ENCODE data around the gene TMIGD2.
A peak's percentile ranks its signal among the peaks of the same experiment; 100 is the strongest.
"Not testable (repeated sequence)": the region's sequence is repeated elsewhere in the genome, so short reads cannot be mapped to it uniquely, and the experiment has no call there.

TMIGD2 gene

DNA sequence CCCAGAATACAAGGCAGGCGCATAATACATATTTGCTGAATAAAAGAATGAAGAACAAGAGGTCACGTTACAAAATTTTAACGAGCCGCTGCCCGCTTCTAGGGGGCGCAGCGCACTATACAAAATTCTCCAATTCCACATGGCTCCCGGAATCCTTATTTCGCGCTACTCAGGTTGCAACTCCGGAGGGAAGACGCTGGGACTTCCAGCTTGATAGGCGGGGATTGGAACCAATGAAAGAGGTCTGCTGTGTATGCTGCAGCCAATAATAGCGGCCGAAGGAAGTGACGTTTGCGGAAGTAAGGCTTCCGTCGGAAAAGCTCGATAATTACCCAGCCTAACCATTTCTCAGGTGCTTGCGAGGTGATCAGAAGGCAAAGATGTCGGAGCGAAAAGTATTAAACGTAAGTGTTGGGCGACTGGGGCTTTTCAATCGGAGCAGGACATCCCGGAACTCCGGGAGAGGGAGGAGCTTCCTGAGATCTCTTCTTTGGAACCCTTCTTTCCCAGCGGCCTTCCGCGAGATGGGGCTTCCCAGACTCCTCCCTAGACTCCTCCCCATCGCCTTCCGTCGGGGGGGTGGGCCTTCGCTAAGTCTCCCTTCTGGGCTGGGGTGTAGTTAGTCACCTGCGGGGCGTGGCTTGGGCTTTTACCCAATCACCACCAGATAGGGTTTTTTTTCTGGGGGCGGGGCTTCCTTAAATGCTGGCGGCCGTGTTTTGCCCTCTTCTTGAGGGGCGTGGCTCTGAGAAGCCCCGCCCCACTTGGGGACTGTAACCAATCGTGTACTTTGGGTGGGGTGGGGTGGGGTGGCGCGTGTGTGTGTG, 55.2 kb downstream of the TMIGD2 start, which contains the start of gene YJU2:
TSS of gene YJU2 (plus strand) at position 314 of the 827 bp plus-strand sequence. CDS start at position 381, 67 bp downstream.
- TF ChIP-seq, protein P1, sequence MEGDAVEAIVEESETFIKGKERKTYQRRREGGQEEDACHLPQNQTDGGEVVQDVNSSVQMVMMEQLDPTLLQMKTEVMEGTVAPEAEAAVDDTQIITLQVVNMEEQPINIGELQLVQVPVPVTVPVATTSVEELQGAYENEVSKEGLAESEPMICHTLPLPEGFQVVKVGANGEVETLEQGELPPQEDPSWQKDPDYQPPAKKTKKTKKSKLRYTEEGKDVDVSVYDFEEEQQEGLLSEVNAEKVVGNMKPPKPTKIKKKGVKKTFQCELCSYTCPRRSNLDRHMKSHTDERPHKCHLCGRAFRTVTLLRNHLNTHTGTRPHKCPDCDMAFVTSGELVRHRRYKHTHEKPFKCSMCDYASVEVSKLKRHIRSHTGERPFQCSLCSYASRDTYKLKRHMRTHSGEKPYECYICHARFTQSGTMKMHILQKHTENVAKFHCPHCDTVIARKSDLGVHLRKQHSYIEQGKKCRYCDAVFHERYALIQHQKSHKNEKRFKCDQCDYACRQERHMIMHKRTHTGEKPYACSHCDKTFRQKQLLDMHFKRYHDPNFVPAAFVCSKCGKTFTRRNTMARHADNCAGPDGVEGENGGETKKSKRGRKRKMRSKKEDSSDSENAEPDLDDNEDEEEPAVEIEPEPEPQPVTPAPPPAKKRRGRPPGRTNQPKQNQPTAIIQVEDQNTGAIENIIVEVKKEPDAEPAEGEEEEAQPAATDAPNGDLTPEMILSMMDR (IDR thresholded peaks at IDR 0.05; ENCODE audit: low read depth, low read length, missing control alignments) = peak; percentile 67
- peak; percentile 99 for DNase-seq (ENCODE audit: low read depth)
- in situ Hi-C loops (cut with HindIII; ENCODE audit: low sequenced_read_pairs) = no loop called here
- peak within 1 kb of the TSS; percentile 54 for H3K4me3 ChIP-seq (ENCODE audit: low read depth, low read length)

DNA sequence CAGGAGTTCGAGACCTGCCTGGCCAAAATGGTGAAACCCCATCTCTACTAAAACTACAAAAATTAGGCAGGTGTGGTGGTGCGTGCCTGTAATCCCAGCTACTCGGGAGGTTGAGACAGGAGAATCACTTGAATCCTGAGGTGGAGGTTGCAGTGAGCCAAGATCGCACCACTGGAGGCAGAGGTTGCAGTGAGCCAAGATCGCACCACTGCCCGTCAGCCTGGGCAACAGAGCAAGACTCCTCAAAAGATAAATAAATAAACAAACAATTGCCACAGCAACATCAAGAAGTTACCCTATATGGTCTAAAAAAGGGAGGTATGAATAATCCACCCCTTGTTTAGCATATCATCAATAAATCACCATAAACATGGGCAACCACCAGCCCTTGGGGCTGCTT, 56.3 kb downstream of the TMIGD2 start:
- DNase-seq (ENCODE audit: low read depth); in situ Hi-C loops (cut with HindIII; ENCODE audit: low sequenced_read_pairs); H3K4me3 ChIP-seq (ENCODE audit: low read depth, low read length): not testable (repeated sequence)

All from astrocyte of the cerebellum (primary cell).